Measurements from ENCODE around the gene ALG1L2. TPM values are rescaled to one million over a fixed set of nuclear protein-coding genes. Genes with fewer than 3 reads are reported as not detected.
"Not testable (repeated sequence)": the region's sequence is repeated elsewhere in the genome, so short reads cannot be mapped to it uniquely, and the experiment has no call there.

ALG1L2 gene, protein sequence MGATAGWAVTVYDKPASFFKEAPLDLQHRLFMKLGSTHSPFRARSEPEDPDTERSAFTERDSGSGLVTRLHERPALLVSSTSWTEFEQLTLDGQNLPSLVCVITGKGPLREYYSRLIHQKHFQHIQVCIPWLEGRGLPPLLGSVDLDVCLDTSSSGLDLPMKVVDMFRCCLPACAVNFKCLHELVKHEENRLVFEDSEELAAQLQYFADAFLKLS
- total RNA-seq, result 0.28 TPM
- 0.09 TPM for polyA plus RNA-seq
- long read RNA-seq, donor 1, result 0 reads
- long read RNA-seq, donor 2, result 0 reads
- long read RNA-seq, donor 3, result 0 reads
- long read RNA-seq, donor 4, result 0 reads
- long read RNA-seq, donor 5, result 0 reads
- long read RNA-seq, donor 6, result 0 reads
- long read RNA-seq, donor 7, result 0 reads
- long read RNA-seq, donor 8, result 0 reads
- long read RNA-seq, donor 9, result 0 reads
- long read RNA-seq, donor 10, result 0 reads

DNA sequence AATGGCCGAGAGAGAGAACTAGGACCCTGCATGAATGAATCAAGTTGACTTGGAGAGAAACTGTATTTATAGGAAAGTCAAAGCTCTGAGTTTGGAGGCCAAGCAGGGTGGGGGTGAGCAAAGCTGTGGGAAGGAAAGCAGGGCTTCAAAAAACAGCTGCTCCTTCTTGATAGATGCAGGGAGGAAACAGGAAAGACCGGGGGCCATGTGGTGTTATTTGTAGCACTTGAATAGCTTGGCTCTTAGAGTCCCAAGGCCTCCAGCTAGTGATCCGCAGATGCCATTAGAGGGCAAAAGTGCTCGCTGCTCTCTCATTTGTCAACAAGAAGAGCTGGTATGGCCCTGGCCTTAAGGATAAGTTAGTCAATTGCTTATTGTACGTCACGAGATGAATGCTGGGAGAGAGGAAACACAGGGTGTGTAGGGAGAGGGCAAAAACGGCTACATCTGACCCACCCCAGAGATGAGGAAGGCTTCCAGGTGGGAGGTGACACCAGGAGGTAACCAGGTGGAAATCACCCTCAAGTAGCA is at the start of gene ALG1L2:
TSS of gene ALG1L2 (plus strand) at position 481 of the 531 bp plus-strand sequence. CDS start 186 bp downstream, outside the sequence.
- H3K9me3 ChIP-seq (ENCODE audit: control insufficient read depth in 2 of 2, insufficient read depth in 1 of 2, low read length in 1 of 2), result no peaks in the 10 kb centered on the region
- no peak within 1 kb of the TSS for H3K4me3 ChIP-seq (ENCODE audit: low read length in 2 of 2)
- 21% methylated on average over 7 of the region's 7 CpGs for WGBS
- no peaks in the 10 kb centered on the region for H3K27me3 ChIP-seq (ENCODE audit: control insufficient read depth in 2 of 2, insufficient read depth in 1 of 2, low read length in 1 of 2)
- peak in 1 of 9 donors; percentile 41 for DNase-seq (ENCODE audit: low read depth in 6 of 9, low spot score in 9 of 9)
- no peaks in the 10 kb centered on the region for H3K36me3 ChIP-seq (ENCODE audit: control insufficient read depth in 2 of 2, insufficient read depth in 2 of 2, low read length in 1 of 2)
- H3K4me1 ChIP-seq (ENCODE audit: control insufficient read depth in 2 of 2, insufficient read depth in 2 of 2, low read length in 2 of 2), result peaks cover 4 to 27% of the 10 kb centered on the region in 2 donors
- peak within 1 kb of the TSS in 1 of 2 donors; percentile 60 for H3K27ac ChIP-seq (ENCODE audit: low read depth in 1 of 2, low read length in 1 of 2)

DNA sequence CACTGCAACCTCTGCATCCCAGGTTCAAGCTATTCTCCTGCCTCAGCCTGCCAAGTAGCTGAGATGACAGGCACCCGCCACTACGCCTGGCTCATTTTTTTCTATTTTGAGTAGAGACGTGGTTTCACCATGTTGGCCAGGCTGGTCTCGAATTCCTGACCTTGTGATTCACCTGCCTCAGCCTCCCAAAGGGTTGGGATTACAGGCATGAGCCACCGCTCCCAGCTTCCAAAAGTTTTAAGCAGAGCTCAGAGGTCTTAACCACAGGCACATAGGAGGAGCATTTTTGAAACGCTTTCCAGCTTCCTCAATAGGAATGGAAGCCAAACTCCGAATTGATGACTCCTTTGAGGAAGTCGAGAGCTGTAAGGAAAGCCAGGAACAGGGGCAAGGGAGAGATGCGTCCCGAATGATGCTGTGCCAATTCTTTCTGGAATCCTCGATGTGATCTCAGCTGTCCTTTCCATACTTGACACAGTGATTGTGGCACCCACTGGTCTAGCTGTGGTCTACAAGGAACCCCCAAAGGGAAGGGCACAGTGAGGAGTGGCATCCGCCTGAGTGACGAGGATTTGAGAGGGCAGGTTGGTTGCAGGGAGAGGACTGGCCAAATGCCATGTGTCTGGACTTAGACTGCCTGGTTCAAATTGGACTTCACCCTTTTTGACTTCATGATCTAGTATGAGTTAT is 44.4 kb upstream of the ALG1L2 start:
- DNase-seq (ENCODE audit: low read depth in 6 of 9, low spot score in 9 of 9), result not testable (repeated sequence)
- 92% methylated on average over 13 of the region's 13 CpGs for WGBS

GRCh38 chr3:130042736-130043135 is 38.9 kb upstream of the ALG1L2 start:
- H3K9me3 ChIP-seq (ENCODE audit: control insufficient read depth in 2 of 2, insufficient read depth in 1 of 2, low read length in 1 of 2); H3K4me3 ChIP-seq (ENCODE audit: low read length in 2 of 2); DNase-seq (ENCODE audit: low read depth in 6 of 9, low spot score in 9 of 9); H3K27ac ChIP-seq (ENCODE audit: low read depth in 1 of 2, low read length in 1 of 2); H3K36me3 ChIP-seq (ENCODE audit: control insufficient read depth in 2 of 2, insufficient read depth in 2 of 2, low read length in 1 of 2); H3K4me1 ChIP-seq (ENCODE audit: control insufficient read depth in 2 of 2, insufficient read depth in 2 of 2, low read length in 2 of 2); H3K27me3 ChIP-seq (ENCODE audit: control insufficient read depth in 2 of 2, insufficient read depth in 1 of 2, low read length in 1 of 2): not testable (repeated sequence)
- WGBS, result 98% methylated on average over 3 of the region's 3 CpGs

More for the DNA sequence above, 44.4 kb upstream of the ALG1L2 start:
- not testable (repeated sequence) for H3K27ac ChIP-seq (ENCODE audit: low read depth in 1 of 2, low read length in 1 of 2); H3K9me3 ChIP-seq (ENCODE audit: control insufficient read depth in 2 of 2, insufficient read depth in 1 of 2, low read length in 1 of 2); H3K4me1 ChIP-seq (ENCODE audit: control insufficient read depth in 2 of 2, insufficient read depth in 2 of 2, low read length in 2 of 2); H3K27me3 ChIP-seq (ENCODE audit: control insufficient read depth in 2 of 2, insufficient read depth in 1 of 2, low read length in 1 of 2); H3K36me3 ChIP-seq (ENCODE audit: control insufficient read depth in 2 of 2, insufficient read depth in 2 of 2, low read length in 1 of 2); H3K4me3 ChIP-seq (ENCODE audit: low read length in 2 of 2)

GRCh38 chr3:130043658-130044057 is 38.0 kb upstream of the ALG1L2 start:
- not testable (repeated sequence) for H3K27me3 ChIP-seq (ENCODE audit: control insufficient read depth in 2 of 2, insufficient read depth in 1 of 2, low read length in 1 of 2); H3K4me1 ChIP-seq (ENCODE audit: control insufficient read depth in 2 of 2, insufficient read depth in 2 of 2, low read length in 2 of 2); H3K4me3 ChIP-seq (ENCODE audit: low read length in 2 of 2); H3K9me3 ChIP-seq (ENCODE audit: control insufficient read depth in 2 of 2, insufficient read depth in 1 of 2, low read length in 1 of 2); DNase-seq (ENCODE audit: low read depth in 6 of 9, low spot score in 9 of 9); H3K27ac ChIP-seq (ENCODE audit: low read depth in 1 of 2, low read length in 1 of 2); H3K36me3 ChIP-seq (ENCODE audit: control insufficient read depth in 2 of 2, insufficient read depth in 2 of 2, low read length in 1 of 2)
- 72% methylated on average over 6 of the region's 6 CpGs for WGBS

DNA sequence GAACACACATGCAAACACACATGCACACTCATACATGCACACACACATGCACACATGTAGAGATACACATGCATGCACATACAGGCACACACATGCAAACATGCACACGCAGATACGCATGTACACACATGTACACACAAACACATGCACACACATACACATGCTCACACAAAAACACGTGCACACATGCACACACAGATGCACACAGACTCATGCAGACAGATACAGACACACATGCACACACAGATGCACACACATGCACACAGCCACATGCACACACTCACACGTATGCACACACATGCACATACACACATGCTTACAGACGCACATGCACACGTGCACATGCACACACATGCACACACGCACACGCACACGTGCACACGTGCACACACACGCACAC is 37.3 kb upstream of the ALG1L2 start:
- no peak for DNase-seq (ENCODE audit: low read depth in 6 of 9, low spot score in 9 of 9)
- no peak overlapping the region for H3K4me3 ChIP-seq (ENCODE audit: low read length in 2 of 2)
- H3K9me3 ChIP-seq (ENCODE audit: control insufficient read depth in 2 of 2, insufficient read depth in 1 of 2, low read length in 1 of 2), result no peaks in the 10 kb centered on the region
- H3K27ac ChIP-seq (ENCODE audit: low read depth in 1 of 2, low read length in 1 of 2), result no peak overlapping the region
- H3K36me3 ChIP-seq (ENCODE audit: control insufficient read depth in 2 of 2, insufficient read depth in 2 of 2, low read length in 1 of 2), result no peaks in the 10 kb centered on the region
- no peaks in the 10 kb centered on the region for H3K27me3 ChIP-seq (ENCODE audit: control insufficient read depth in 2 of 2, insufficient read depth in 1 of 2, low read length in 1 of 2)
- H3K4me1 ChIP-seq (ENCODE audit: control insufficient read depth in 2 of 2, insufficient read depth in 2 of 2, low read length in 2 of 2), result no peaks in the 10 kb centered on the region
- WGBS, result 84% methylated on average over 11 of the region's 11 CpGs

DNA sequence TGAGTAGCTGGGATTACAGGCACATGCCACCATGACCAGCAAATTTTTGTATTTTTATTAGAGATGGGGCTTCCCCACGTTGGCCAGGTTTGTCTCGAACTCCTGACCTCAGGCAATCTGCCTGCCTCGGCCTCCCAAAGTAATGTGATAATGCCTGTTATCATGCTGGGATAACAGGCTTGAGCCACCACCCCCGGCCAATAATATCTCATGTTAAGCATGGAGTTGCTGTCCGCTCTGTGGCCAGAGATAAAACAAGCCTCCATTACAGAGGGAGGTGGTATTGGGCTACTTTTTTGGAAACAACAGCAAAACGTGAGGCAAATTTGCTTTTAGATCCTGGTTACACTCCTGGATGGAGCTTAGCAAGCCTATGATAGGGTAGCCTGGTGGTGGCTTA is 32.9 kb upstream of the ALG1L2 start:
- Histone ChIP-seq H3K9me3 (ENCODE audit: control insufficient read depth in 2 of 2, insufficient read depth in 1 of 2, low read length in 1 of 2) (no peaks in the 10 kb centered on the region), H3K27ac (ENCODE audit: low read depth in 1 of 2, low read length in 1 of 2) (no peak overlapping the region), H3K36me3 (ENCODE audit: control insufficient read depth in 2 of 2, insufficient read depth in 2 of 2, low read length in 1 of 2) (no peaks in the 10 kb centered on the region), H3K27me3 (ENCODE audit: control insufficient read depth in 2 of 2, insufficient read depth in 1 of 2, low read length in 1 of 2) (no peaks in the 10 kb centered on the region), H3K4me1 (ENCODE audit: control insufficient read depth in 2 of 2, insufficient read depth in 2 of 2, low read length in 2 of 2) (no peaks in the 10 kb centered on the region), H3K4me3 (ENCODE audit: low read length in 2 of 2) (no peak overlapping the region)
- 96% methylated on average over 6 of the region's 6 CpGs for WGBS
- no peak for DNase-seq (ENCODE audit: low read depth in 6 of 9, low spot score in 9 of 9)

DNA sequence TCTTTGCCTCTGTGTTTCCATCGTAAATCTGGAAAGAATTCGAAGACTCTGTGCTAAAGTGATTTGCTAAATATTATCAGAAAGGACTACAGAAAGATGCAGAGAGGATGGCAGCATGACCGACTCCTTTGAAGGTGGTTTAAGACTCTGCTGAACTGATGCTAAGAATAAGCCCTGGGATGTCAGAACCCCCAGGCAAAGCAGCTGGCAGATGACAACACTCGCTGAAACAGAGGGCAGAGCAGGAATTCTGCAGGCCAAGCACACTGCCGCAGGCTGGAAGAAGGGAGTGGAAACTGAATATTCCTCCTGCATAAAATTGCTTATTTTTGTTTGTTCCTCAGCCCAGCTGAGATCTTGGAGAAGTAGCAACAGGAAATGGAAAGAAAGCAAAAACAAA is 29.3 kb upstream of the ALG1L2 start:
- not testable (repeated sequence) for H3K27me3 ChIP-seq (ENCODE audit: control insufficient read depth in 2 of 2, insufficient read depth in 1 of 2, low read length in 1 of 2); H3K36me3 ChIP-seq (ENCODE audit: control insufficient read depth in 2 of 2, insufficient read depth in 2 of 2, low read length in 1 of 2); H3K9me3 ChIP-seq (ENCODE audit: control insufficient read depth in 2 of 2, insufficient read depth in 1 of 2, low read length in 1 of 2); H3K4me3 ChIP-seq (ENCODE audit: low read length in 2 of 2); H3K4me1 ChIP-seq (ENCODE audit: control insufficient read depth in 2 of 2, insufficient read depth in 2 of 2, low read length in 2 of 2); H3K27ac ChIP-seq (ENCODE audit: low read depth in 1 of 2, low read length in 1 of 2); DNase-seq (ENCODE audit: low read depth in 6 of 9, low spot score in 9 of 9)
- WGBS, result 94% methylated on average over 5 of the region's 5 CpGs

- H3K4me1 ChIP-seq (ENCODE audit: control insufficient read depth in 2 of 2, insufficient read depth in 2 of 2, low read length in 2 of 2); H3K9me3 ChIP-seq (ENCODE audit: control insufficient read depth in 2 of 2, insufficient read depth in 1 of 2, low read length in 1 of 2); H3K27ac ChIP-seq (ENCODE audit: low read depth in 1 of 2, low read length in 1 of 2); DNase-seq (ENCODE audit: low read depth in 6 of 9, low spot score in 9 of 9); H3K27me3 ChIP-seq (ENCODE audit: control insufficient read depth in 2 of 2, insufficient read depth in 1 of 2, low read length in 1 of 2); H3K4me3 ChIP-seq (ENCODE audit: low read length in 2 of 2); H3K36me3 ChIP-seq (ENCODE audit: control insufficient read depth in 2 of 2, insufficient read depth in 2 of 2, low read length in 1 of 2): not testable (repeated sequence)
- WGBS, result 95% methylated on average over 3 of the region's 4 CpGs
These were observed 28.7 kb upstream of the ALG1L2 start for GRCh38 chr3:130052965-130053364.

GRCh38 chr3:130057536-130058266 is 23.9 kb upstream of the ALG1L2 start:
- not testable (repeated sequence) for H3K4me1 ChIP-seq (ENCODE audit: control insufficient read depth in 2 of 2, insufficient read depth in 2 of 2, low read length in 2 of 2); H3K27ac ChIP-seq (ENCODE audit: low read depth in 1 of 2, low read length in 1 of 2); H3K4me3 ChIP-seq (ENCODE audit: low read length in 2 of 2); DNase-seq (ENCODE audit: low read depth in 6 of 9, low spot score in 9 of 9); H3K9me3 ChIP-seq (ENCODE audit: control insufficient read depth in 2 of 2, insufficient read depth in 1 of 2, low read length in 1 of 2); H3K36me3 ChIP-seq (ENCODE audit: control insufficient read depth in 2 of 2, insufficient read depth in 2 of 2, low read length in 1 of 2); H3K27me3 ChIP-seq (ENCODE audit: control insufficient read depth in 2 of 2, insufficient read depth in 1 of 2, low read length in 1 of 2)
- 90% methylated on average over 15 of the region's 15 CpGs for WGBS
